ENCODE results near the gene ABHD16A. TPM values are rescaled to one million over a fixed set of nuclear protein-coding genes. Genes with fewer than 3 reads are reported as not detected.

The ABHD16A gene
- total and polyA plus RNA-seq, 7 donors, result 26.6 to 56.6 (median 34.4) TPM

- no peak for TF ChIP-seq CTCF (IDR thresholded peaks at IDR 0.05)
- no peak overlapping the region for H3K27ac ChIP-seq
- H3K4me3 ChIP-seq, result no peak overlapping the region
- H3K9me3 ChIP-seq, result no peaks in the 10 kb centered on the region
- intact Hi-C loops (cut with DNase I), result no loop called here
- no peaks in the 10 kb centered on the region for H3K27me3 ChIP-seq (ENCODE audit: insufficient read depth in 3 of 3, low read length in 2 of 3)
- DNase-seq, result no peak
- peaks cover 2 to 37% of the 10 kb centered on the region in 2 donors for H3K36me3 ChIP-seq (ENCODE audit: insufficient read depth in 1 of 2, low read depth in 1 of 2)
- ATAC-seq, result no peak
- peaks cover 38% of the 10 kb centered on the region for H3K4me1 ChIP-seq
- WGBS, 3 donors, result 92 to 94% (median 92%) methylated on average over 8 of the region's 8 CpGs
These were observed 48.4 kb downstream of the ABHD16A start for GRCh38 chr6:31654574-31655348.

GRCh38 chr6:31652925-31653724 lies 50.0 kb downstream of the ABHD16A start:
- ATAC-seq, result peak; percentile 76 to 83 (median 79)
- H3K27ac ChIP-seq, result peak overlapping the region; percentile 98
- TF ChIP-seq CTCF (IDR thresholded peaks at IDR 0.05), result no peak
- peak overlapping the region; percentile 72 for H3K4me3 ChIP-seq
- no peaks in the 10 kb centered on the region for H3K27me3 ChIP-seq (ENCODE audit: insufficient read depth in 3 of 3, low read length in 2 of 3)
- peaks cover 5 to 53% of the 10 kb centered on the region in 2 donors for H3K36me3 ChIP-seq (ENCODE audit: insufficient read depth in 1 of 2, low read depth in 1 of 2)
- intact Hi-C loops (cut with DNase I), result loop anchor here in 1 of 2 donors (2.0 kb wide), 1 partner anchor 32 kb away; the partner anchor contains the start of gene PRRC2A
- peaks cover 21% of the 10 kb centered on the region for H3K4me1 ChIP-seq
- H3K9me3 ChIP-seq, result no peaks in the 10 kb centered on the region
- DNase-seq, result peak; percentile 85 to 91
- WGBS, 3 donors, result 6 to 8% (median 7%) methylated on average over 37 of the region's 37 CpGs

GRCh38 chr6:31651602-31652191 lies 51.4 kb downstream of the ABHD16A start:
- no peak for TF ChIP-seq CTCF (IDR thresholded peaks at IDR 0.05)
- peak in 1 of 2 donors; percentile 88 for DNase-seq
- 1 to 2% (median 2%) methylated on average over 28 to 29 of the region's 29 CpGs for WGBS, 3 donors
- intact Hi-C loops (cut with DNase I), result loop anchor here (2.0 kb wide), 2 partner anchors 29 to 31 kb away; partner anchors contain the start of gene PRRC2A (in 1 of the 2)
- H3K36me3 ChIP-seq (ENCODE audit: insufficient read depth in 1 of 2, low read depth in 1 of 2), result peaks cover 11 to 59% of the 10 kb centered on the region in 2 donors
- H3K9me3 ChIP-seq, result no peaks in the 10 kb centered on the region
- H3K4me1 ChIP-seq, result peaks cover 15% of the 10 kb centered on the region
- H3K27ac ChIP-seq, result peak overlapping the region; percentile 98
- ATAC-seq, result peak; percentile 68 to 80 (median 70)
- H3K27me3 ChIP-seq (ENCODE audit: insufficient read depth in 3 of 3, low read length in 2 of 3), result no peaks in the 10 kb centered on the region
- H3K4me3 ChIP-seq, result peak overlapping the region; percentile 72

- H3K36me3 ChIP-seq (ENCODE audit: insufficient read depth in 1 of 2, low read depth in 1 of 2), result peaks cover 30 to 100% of the 10 kb centered on the region in 2 donors
- H3K9me3 ChIP-seq, result no peaks in the 10 kb centered on the region
- no peak for TF ChIP-seq CTCF (IDR thresholded peaks at IDR 0.05)
- H3K27ac ChIP-seq, result no peak overlapping the region
- intact Hi-C loops (cut with DNase I), result no loop called here
- no peak for DNase-seq
- H3K4me3 ChIP-seq, result no peak overlapping the region
- no peaks in the 10 kb centered on the region for H3K4me1 ChIP-seq
- WGBS, 3 donors, result 92 to 96% (median 95%) methylated on average over 9 of the region's 9 CpGs
- H3K27me3 ChIP-seq (ENCODE audit: insufficient read depth in 3 of 3, low read length in 2 of 3), result no peaks in the 10 kb centered on the region
- ATAC-seq, result no peak
These were observed 57.8 kb downstream of the ABHD16A start for GRCh38 chr6:31645325-31645724.
